ENCODE data around the gene FBXW2.
"Not testable (repeated sequence)": the region's sequence is repeated elsewhere in the genome, so short reads cannot be mapped to it uniquely, and the experiment has no call there.

Gene FBXW2

DNA sequence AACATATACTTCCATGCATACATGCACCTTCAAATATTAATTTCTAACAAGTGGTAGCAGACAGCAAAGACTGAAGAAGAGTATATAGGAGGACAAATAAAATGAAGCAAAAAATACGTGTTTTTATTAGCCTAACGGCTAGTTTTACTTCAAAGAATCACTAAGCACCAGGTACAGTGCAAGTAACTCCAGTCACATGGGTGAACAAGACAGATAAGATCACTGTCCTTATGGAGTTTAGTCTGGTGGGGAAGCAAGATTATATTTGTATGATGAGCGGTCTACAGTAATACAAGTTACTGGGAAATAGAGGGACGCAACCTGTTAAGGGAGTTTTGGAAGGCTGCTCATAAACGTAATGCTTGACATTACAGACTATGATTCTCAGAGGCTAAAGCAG lies 16.0 kb downstream of the FBXW2 start:
- DNase-seq, result no peak

DNA sequence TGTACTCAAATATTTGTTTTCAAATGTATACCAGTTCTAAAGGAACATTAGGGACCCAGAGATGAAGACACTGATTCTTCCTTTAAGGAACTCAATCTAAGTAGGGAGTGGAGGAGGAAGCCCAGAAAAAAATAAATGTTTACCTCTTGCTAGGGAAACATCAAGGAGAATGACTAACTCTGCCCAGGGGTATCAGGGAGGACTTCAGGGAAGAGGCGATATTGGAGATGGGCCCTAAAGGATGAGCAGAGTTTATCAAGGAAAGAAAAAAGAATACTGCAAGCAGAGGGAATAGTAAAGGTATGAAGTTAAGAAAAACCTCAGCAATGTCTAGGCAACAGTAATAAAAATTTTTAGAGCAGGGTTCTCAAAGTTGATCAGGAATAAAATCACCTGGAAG lies 16.4 kb downstream of the FBXW2 start:
- DNase-seq, result no peak

- DNase-seq, result no peak
Measured at GRCh38 chr9:120775859-120776258, 17.4 kb downstream of the FBXW2 start.

DNA sequence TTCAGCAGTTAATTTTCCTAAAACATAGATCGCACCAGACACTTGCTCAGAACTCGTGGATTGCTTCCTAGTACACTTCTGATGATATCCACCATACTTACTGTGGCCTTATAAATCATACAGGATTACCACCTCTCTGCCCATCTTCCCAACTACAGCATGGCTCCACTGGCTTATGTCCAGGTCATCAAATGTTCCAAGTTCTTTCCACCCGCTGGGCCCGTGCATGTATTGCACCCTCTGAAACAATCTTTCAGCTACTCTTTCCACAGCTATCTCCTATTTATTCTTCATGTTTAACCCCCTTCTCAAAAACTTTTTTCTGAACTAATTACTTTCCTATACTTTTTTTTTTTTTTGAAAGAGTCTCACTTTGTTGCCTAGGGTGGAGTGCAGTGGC lies 18.5 kb downstream of the FBXW2 start:
- no peak for DNase-seq

DNA sequence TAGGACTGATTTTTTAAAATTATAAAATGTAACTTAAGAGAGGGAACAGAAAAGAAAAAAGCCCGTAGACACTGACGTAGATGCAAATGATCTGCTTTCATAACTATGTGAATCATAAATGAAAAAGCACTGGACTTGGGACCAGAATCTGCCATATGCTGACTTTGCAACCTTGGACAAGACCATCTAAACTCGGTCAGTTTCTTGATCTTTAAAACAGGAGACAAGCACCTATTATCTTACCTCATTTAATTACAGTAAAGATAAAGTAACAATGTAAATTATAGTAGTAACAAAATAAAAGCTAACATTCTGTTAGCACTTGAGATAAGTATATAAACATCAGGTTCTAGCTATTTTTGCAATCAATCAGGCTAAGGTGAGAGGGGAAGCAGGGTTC lies 20.0 kb downstream of the FBXW2 start:
- DNase-seq, result no peak

GRCh38 chr9:120770931-120771330 lies 22.3 kb downstream of the FBXW2 start:
- no peak for DNase-seq

- no peak for DNase-seq
Measured at GRCh38 chr9:120768886-120769285, 24.3 kb downstream of the FBXW2 start.

DNA sequence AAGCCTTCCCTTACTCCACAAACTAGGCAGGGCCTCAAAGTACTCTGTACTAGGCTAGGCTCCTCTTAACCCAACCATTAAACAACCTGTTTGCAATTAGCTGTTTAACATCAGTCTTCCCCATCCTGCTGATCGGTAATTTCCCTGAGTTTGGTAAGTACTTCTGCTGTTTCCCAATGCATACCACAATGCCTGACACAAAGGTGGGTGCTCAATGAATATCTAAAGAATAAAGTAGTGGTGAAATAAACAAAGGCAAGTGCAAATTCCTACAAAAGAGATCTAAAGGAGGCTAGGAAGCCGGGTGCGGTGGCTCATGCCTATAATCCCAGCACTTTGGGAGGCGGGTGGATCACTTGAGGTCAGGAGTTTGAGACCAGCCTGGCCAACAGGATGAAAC lies 25.0 kb downstream of the FBXW2 start:
- DNase-seq, result no peak

DNA sequence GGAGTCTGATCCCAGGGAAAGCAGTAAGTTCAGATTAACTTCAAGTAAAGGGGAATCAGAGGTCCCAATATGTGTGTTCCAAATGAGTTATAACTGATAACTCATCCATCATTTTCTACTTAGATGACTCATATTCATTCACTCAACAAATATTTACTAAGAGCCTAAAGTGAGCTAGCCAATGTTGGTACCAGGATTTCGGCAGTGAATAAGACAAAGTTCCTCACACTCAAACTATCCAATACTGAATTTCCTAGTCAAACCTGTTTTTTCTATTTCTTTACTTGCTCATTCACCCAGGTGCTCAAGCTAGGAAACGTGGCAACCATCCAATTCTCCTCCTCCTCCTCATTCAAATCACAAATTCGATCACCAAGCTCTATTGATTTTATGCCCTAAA lies 25.8 kb downstream of the FBXW2 start:
- no peak for DNase-seq

DNA sequence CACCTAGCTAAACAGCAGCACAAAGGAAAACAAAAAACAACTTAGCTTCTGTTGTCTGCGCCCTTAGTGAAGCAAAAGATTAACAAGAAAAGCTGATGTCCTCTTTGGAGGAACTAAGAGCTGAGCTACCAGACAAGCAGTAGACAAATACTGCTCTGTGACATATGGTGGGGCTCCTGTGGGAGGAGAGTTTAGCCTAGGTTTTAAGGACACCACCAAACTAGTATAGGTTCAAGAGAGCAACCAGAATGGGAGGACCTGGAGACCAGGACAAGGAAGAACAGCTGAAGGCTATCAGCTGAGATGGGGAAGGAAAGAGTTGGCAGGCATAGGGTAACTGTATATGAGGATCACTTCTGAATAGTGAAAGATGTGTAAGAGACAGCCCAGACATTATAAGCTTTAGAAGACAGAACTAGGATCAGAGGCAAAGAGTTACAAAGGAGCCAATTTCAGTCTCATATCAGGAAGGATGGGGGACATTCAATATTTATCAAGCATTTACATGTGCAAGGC lies 27.2 kb downstream of the FBXW2 start:
- no peak for DNase-seq

DNA sequence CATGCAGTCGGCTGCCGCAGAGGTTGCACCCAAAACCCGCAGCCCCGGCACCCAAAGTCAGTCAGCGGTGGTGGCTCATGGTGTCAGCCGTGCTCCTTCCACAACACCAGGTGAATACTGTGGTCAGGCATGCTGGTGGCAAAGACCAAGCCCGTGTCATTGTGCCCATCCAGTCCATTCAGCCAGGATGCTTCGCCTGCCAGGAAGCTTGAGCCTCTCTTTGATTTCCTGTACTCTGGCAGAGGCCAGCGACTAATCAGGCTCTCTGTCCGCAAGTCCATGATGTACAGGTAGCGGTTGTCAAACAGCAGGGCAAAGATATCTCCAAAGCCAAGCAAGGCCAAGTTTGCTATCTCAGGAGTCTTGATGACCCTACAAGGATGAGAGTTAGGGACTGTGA lies 28.7 kb downstream of the FBXW2 start:
- DNase-seq, result no peak

DNA sequence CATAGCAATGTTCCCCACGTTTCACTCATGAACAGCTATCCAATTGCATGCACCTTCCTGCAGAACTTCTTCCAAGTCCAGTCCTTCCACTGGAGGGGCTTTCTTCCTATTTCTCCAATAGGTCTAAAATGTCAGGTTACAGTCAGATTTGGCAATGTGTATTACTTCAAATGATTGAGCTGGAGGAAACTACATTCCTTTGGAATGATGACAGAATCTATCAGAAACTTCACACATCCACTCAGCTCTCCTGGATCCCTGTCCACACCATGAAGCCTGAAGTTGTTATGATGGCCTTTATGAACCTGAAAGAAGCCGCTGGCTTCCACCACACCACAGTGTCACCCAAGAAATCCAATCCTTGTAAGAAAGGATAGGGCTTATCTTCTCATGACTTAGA lies 32.2 kb downstream of the FBXW2 start:
- no peak for DNase-seq

- DNase-seq, result no peak
Measured at GRCh38 chr9:120759755-120760400, 33.3 kb downstream of the FBXW2 start.

DNA sequence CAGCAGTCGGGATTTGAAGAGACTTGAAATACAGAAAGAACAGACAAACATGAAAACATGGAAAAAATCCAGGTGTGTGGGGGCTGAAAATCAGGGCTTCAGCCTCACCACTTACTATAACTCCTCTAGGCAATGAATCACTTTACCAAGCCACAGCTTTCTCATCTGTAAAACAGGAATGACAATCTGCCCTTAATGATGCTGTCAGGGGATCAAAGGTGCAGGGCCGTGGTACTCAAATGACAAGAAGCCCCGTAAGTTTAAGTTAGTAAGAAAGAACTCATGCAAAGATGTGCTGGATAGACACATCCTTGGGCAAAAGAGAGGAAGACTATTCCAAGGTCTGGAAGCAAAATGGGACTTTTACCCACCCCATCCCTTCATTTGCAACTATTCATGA lies 34.7 kb downstream of the FBXW2 start:
- no peak for DNase-seq

- DNase-seq, result no peak
Measured at GRCh38 chr9:120757026-120757913, 35.9 kb downstream of the FBXW2 start.

DNA sequence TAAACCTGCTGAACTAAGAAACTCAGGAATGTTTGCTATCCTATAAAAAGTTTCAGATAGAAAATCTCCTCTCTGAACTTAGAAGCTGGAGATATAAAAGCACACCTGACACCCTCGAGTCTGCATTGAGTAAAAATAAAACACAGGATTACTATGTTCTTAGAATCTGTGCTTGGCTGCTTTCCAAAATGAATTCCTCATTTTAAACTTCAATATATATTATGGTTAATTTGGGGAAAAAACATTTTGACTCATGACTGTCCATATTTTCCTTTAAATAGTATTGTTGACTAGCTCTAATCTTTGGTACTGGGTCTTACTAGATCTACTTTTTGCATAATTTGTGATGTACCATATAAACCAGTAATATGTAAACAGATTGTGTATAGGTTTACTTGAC lies 36.7 kb downstream of the FBXW2 start:
- DNase-seq, result no peak

DNA sequence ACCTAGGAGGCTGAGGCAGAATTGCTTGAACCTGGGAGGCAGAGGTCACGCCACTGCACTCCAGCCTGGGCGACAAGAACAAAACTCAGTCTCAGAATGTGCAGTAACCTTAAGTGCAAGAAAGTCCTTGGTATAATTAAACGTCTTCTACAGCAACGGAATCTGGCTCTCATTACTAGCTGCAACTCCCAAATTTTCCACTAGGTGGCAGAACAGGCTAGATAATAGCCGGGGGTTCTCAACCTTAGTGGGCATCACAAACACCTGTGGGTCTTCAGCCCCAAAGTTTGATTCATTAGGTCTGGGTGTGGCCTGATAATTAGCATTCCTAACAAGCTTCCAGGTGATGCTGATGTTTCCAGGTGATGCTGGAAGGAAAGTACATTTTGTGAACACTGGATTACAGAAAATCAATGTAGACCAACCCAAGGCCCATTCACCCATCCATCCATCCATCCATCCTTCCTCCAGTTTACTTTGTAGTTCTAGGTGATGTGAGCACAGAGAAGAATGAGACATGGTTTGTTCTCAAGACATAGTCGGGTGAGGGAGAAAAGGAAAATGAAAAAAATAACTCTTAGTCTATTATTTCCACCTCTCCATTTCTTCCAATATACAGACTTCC lies 37.3 kb downstream of the FBXW2 start:
- DNase-seq, result peak; percentile 73

DNA sequence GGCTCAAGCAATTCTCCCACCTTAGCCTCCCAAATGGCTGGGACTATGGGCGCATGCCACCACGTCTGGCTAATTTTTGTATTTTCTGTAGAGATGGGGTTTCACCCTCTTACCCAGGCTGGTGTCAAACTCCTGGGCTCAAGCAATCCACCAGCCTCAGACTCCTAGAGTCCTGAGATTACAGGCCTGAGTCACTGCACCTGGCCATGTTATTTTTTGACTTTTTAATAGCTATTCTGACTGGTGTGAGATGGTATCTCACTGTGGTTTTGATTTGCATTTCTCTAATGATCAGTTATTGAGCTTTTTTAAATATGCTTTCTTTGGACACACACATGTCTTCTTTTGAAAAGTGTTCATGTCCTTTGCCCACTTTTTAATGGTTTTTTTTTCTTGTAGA lies 38.2 kb downstream of the FBXW2 start:
- DNase-seq, result no peak

DNA sequence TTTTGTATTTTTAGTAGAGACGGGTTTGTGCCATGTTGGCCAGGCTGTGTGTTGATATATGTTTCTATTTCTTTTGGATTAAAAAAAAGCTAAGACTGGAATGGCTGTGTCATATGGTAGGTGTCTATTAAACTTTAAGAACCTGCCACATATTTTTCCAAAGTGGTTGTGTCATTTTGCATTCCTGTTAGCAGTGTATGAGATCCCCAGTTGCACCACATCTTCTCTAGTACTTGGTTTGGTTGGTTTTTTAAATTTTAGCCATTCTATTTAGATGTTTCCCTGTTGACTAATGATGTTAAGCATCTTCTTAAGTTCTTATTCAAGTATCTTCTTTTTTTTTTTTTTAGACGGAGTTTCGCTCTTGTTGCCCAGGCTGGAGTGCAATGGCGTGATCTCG lies 42.8 kb downstream of the FBXW2 start:
- no peak for DNase-seq

DNA sequence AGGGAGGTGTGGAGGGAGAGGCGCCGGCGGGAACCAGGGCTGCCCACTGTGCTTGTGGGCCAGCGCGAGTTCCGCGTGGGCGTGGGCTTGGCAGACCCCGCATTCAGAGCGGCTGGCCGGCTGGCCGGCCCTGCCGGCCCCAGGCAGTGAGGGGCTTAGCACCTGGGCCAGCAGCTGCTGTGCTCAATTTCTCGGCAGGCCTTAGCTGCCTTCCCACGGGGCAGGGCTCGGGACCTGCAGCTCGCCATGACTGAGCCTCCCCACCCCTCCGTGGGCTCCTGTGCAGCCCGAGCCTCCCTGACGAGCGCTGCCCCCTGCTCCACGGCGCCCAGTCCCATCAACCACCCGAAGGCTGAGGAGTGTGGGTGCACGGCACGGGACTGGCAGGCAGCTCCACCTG lies 46.9 kb downstream of the FBXW2 start:
- DNase-seq, result not testable (repeated sequence)

GRCh38 chr9:120745278-120745677 lies 47.9 kb downstream of the FBXW2 start:
- no peak for DNase-seq

DNA sequence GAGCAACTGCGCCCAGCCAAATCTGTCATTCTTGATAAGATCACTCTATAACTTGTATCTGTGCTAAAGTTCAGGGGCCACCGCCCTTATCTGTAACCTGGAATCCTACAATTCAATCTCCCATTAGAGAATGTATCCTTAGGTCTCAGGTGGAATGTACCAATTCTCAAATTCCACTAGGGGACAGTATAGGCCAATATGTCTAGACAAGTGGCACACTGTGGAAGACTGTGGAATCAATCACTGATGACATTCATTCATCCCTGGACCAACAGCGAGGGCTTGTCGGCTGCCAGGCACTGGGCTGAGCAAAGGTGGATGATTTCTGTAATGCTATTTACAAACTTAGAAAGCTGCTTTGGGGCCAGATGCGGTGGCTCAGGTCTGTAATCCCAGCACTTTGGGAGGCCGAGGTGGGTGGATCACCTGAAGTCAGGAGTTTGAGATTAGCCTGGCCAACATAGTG lies 50.2 kb downstream of the FBXW2 start:
- no peak for DNase-seq

GRCh38 chr9:120741701-120742100 lies 51.5 kb downstream of the FBXW2 start:
- no peak for DNase-seq

- no peak for DNase-seq
Measured at GRCh38 chr9:120741191-120741590, 52.0 kb downstream of the FBXW2 start.
